CD4-positive, alpha-beta T cell (primary cell): Measurements from ENCODE around the gene RNF130. TPM values are rescaled to one million over a fixed set of nuclear protein-coding genes. Genes with fewer than 3 reads are reported as not detected.
A peak's percentile ranks its signal among the peaks of the same experiment; 100 is the strongest.
"Not testable (repeated sequence)": the region's sequence is repeated elsewhere in the genome, so short reads cannot be mapped to it uniquely, and the experiment has no call there.

Experiments
- ATAC-seq: fragments of 200-7000 bp; cut with Tn5 transposase; one replicate; pipeline ENCODE4 v1.10.0; 2022; ENCODE audit warnings: mild to moderate bottlenecking; ENCODE audit not compliant: poor library complexity
- CTCF ChIA-PET: fragments of 350-600 bp; sonication (Branson Sonifier 250); formaldehyde crosslinking; loops from one replicate; lab custom pipeline; 2021; ENCODE audit warnings: antibody characterized with exemption, inconsistent platforms; lab: Charles Lee
- POLR2A ChIA-PET: fragments of 350-600 bp; sonication (Branson Sonifier 250); formaldehyde crosslinking; loops from one replicate; lab custom pipeline; 2021; ENCODE audit warnings: antibody characterized with exemption, inconsistent platforms; lab: Charles Lee
- DNase-seq, 14 experiments: peaks; one replicate each; pipeline ENCODE4 v3.0.0-alpha.2; 2013 to 2020; ENCODE audit warnings: mixed read lengths in 2 of 14
- H3K27ac ChIP-seq, 2 donors: one replicate each; pipeline versions ENCODE4 v1.5.1 to v1.7.0; 2013; ENCODE audit warnings: low read length in 2 of 2, low read depth in 1 of 2, mild to moderate bottlenecking in 1 of 2
- H3K27me3 ChIP-seq, 2 experiments: 1 replicate in 1 of 2; 2 replicates in 1 of 2; pipeline versions ENCODE4 v1.6.1 to v1.7.0; 2013; ENCODE audit warnings: low read length in 2 of 2, control low read depth in 1 of 2, mild to moderate bottlenecking in 1 of 2, moderate library complexity in 1 of 2; ENCODE audit not compliant: insufficient read depth in 2 of 2, control insufficient read depth in 1 of 2
- H3K36me3 ChIP-seq: one replicate; pipeline ENCODE4 v1.6.1; 2013; ENCODE audit warnings: low read length, control low read depth; ENCODE audit not compliant: insufficient read depth
- H3K4me1 ChIP-seq: one replicate; pipeline ENCODE4 v1.6.1; 2013; ENCODE audit warnings: low read length, control low read depth; ENCODE audit not compliant: insufficient read depth
- H3K4me3 ChIP-seq: one replicate; pipeline ENCODE4 v1.5.1; 2013; ENCODE audit warnings: mild to moderate bottlenecking, low read length, moderate library complexity
- H3K9me3 ChIP-seq, 2 experiments: 1 replicate in 1 of 2; 2 replicates in 1 of 2; pipeline versions ENCODE4 v1.6.1 to v1.7.0; 2013; ENCODE audit warnings: low read length in 2 of 2, mild to moderate bottlenecking in 2 of 2, control low read depth in 1 of 2, moderate library complexity in 1 of 2; ENCODE audit not compliant: control insufficient read depth in 1 of 2, insufficient read depth in 1 of 2
- H3K27ac Mint-ChIP-seq: one replicate; pipeline ENCODE4 v1.8.0; 2020; ENCODE audit warnings: mixed read lengths
- H3K27me3 Mint-ChIP-seq: one replicate; pipeline ENCODE4 v1.8.0; 2021; ENCODE audit warnings: mixed read lengths
- H3K36me3 Mint-ChIP-seq: one replicate; pipeline ENCODE4 v1.8.0; 2021; ENCODE audit warnings: low read depth, mixed read lengths
- H3K4me1 Mint-ChIP-seq: one replicate; pipeline ENCODE4 v1.8.0; 2021; ENCODE audit warnings: low read depth, mixed read lengths
- H3K4me3 Mint-ChIP-seq: one replicate; pipeline ENCODE4 v1.8.0; 2020; ENCODE audit warnings: mild to moderate bottlenecking, mixed read lengths
- H3K9me3 Mint-ChIP-seq: one replicate; pipeline ENCODE4 v1.8.0; 2020; ENCODE audit warnings: mixed read lengths
- CTCF ChIP-seq: fragments of 200-600 bp; IDR thresholded peaks from one replicate; pipeline ENCODE4 v1.8.0; 2022; ENCODE audit warnings: antibody characterized with exemption, mild to moderate bottlenecking
- intact Hi-C, 2 experiments: fragments of 100-400 bp; cut with DNase I in 1 of 2; cut with micrococcal nuclease in 1 of 2; formaldehyde crosslinking; loops; one replicate each; pipeline versions ENCODE4 v1.15.1 to v1.9.0; 2023 to 2025; cut with DNase I, micrococcal nuclease
- total RNA-seq, 174 experiments: library from RNA in 2 of 174; stranded (reverse) in 2 of 174; gene quantifications; one replicate each; pipeline ENCODE4 v1.2.3 and lab custom pipeline; 2021 to 2026

Gene RNF130
- total RNA-seq, 2 experiments from 2014 or later, result 18.2 to 19.1 TPM

- no peak overlapping the region for H3K27ac ChIP-seq
- H3K36me3 ChIP-seq, result no peaks in the 10 kb centered on the region
- no peak overlapping the region for H3K27ac Mint-ChIP-seq
- H3K4me1 Mint-ChIP-seq, result no peaks in the 10 kb centered on the region
- ATAC-seq (no peak), DNase-seq (no peak)
- intact Hi-C loops, result loop anchor here in 1 of 2 experiments (5.0 kb wide), 1 partner anchor 70 kb away; no protein-coding TSS in a partner anchor
- H3K27me3 Mint-ChIP-seq, result no peaks in the 10 kb centered on the region
- no peaks in the 10 kb centered on the region for H3K4me1 ChIP-seq
- ChIA-PET CTCF (no interaction called here), POLR2A (no interaction called here)
- TF ChIP-seq CTCF, result no peak
- no peaks in the 10 kb centered on the region for H3K27me3 ChIP-seq
- peaks cover 0 to 5% of the 10 kb centered on the region in 2 experiments for H3K9me3 ChIP-seq
- H3K4me3 ChIP-seq, result no peak overlapping the region
- H3K9me3 Mint-ChIP-seq, result no peaks in the 10 kb centered on the region
- no peak overlapping the region for H3K4me3 Mint-ChIP-seq
- peaks cover 28% of the 10 kb centered on the region for H3K36me3 Mint-ChIP-seq
Measured at GRCh38 chr5:180021900-180022299, 49.7 kb downstream of the RNF130 start.

DNA sequence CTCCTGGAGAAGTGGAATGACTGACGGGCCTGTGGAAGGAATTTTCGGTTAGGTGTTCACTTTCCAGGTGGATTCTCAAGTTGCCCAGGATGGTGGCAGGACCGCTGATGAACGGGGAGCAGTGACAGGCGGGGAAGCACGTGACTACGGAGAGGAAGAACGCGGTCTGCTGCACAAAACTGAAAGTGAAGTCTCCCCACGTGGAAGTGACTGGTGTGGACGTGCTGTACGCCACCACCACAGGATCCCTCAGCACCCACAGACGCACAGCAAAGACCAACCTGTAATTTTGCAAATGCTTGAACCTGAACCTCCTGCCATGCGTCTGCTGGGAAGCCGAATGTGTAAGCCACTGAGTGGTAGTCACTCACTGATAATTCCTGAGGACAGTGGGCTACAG lies 51.4 kb downstream of the RNF130 start:
- CTCF ChIA-PET, result no interaction called here

DNA sequence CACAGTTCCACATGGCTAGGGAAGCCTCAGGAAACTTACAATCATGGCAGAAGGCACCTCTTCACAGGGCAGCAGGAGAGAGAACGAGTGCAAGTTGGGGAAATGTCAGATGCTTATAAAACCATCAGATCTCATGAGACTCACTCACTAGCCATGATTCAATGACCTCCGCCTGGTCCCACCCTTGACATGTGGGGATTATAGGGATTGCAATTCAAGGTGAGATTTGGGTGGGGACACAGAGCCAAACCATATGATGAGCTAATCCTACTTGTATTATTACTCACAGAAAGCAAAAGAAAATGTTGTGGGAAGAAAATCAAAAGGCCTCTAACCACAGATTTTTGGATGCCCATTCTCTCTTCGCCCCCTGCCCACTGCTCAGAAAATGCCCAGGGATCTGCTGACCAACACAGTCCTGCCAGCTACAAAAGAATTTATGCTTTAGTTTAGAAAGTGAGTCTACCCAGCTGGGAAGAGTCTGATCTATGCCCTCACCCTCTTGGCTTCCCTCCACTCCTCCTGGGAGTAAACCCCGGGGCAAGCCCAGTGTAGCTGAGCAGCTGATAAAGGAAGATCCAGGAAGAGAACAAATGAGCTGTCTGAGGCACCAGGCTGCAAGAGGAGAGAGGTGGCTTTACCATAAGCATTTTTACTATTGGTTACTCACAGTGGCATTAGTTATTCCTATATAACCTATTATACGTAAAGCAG lies 53.1 kb downstream of the RNF130 start:
- Mint-ChIP-seq H3K9me3 (no peaks in the 10 kb centered on the region), H3K27me3 (no peaks in the 10 kb centered on the region), H3K36me3 (peaks cover 22% of the 10 kb centered on the region), H3K4me3 (no peak overlapping the region), H3K27ac (no peak overlapping the region), H3K4me1 (no peaks in the 10 kb centered on the region)
- DNase-seq (no peak), ATAC-seq (no peak)
- POLR2A ChIA-PET, result no interaction called here
- peaks cover 0 to 5% of the 10 kb centered on the region in 2 experiments for H3K9me3 ChIP-seq
- intact Hi-C loops, result no loop called here
- H3K27me3 ChIP-seq, result no peaks in the 10 kb centered on the region
- H3K4me1 ChIP-seq, result no peaks in the 10 kb centered on the region
- H3K27ac ChIP-seq, result no peak overlapping the region
- no peak overlapping the region for H3K4me3 ChIP-seq
- no peaks in the 10 kb centered on the region for H3K36me3 ChIP-seq
- TF ChIP-seq CTCF, result no peak
- CTCF ChIA-PET, result no interaction called here

More for the DNA sequence above, 51.4 kb downstream of the RNF130 start:
- POLR2A ChIA-PET, result no interaction called here
- no peak for ATAC-seq
- peaks cover 0 to 5% of the 10 kb centered on the region in 2 experiments for H3K9me3 ChIP-seq
- no peaks in the 10 kb centered on the region for H3K36me3 ChIP-seq
- intact Hi-C loops, result loop anchor here in 1 of 2 experiments (5.0 kb wide), 1 partner anchor 72 kb away; no protein-coding TSS in a partner anchor
- DNase-seq, result peak in 2 of 14 experiments; percentile 16 to 17
- Mint-ChIP-seq H3K9me3 (no peaks in the 10 kb centered on the region), H3K4me1 (no peaks in the 10 kb centered on the region), H3K36me3 (peaks cover 28% of the 10 kb centered on the region), H3K27ac (no peak overlapping the region), H3K27me3 (no peaks in the 10 kb centered on the region), H3K4me3 (no peak overlapping the region)
- H3K4me3 ChIP-seq, result no peak overlapping the region
- TF ChIP-seq CTCF, result no peak
- H3K4me1 ChIP-seq, result no peaks in the 10 kb centered on the region
- H3K27me3 ChIP-seq, result no peaks in the 10 kb centered on the region
- H3K27ac ChIP-seq, result no peak overlapping the region

- H3K9me3 ChIP-seq, H3K4me3 Mint-ChIP-seq, H3K36me3 ChIP-seq, H3K4me1 ChIP-seq, H3K27ac Mint-ChIP-seq, ATAC-seq, intact Hi-C loops, CTCF ChIA-PET, H3K4me3 ChIP-seq, H3K27me3 Mint-ChIP-seq, DNase-seq, H3K27me3 ChIP-seq, H3K27ac ChIP-seq, H3K9me3 Mint-ChIP-seq, POLR2A ChIA-PET, H3K4me1 Mint-ChIP-seq: not testable (repeated sequence)
- H3K36me3 Mint-ChIP-seq, result peaks cover 27% of the 10 kb centered on the region
Measured at GRCh38 chr5:180015523-180015922, 56.0 kb downstream of the RNF130 start.
